SJCRH30 (cell line): ENCODE data around the gene ZNF253. TPM values are rescaled to one million over a fixed set of nuclear protein-coding genes. Genes with fewer than 3 reads are reported as not detected.
"Not testable (repeated sequence)": the region's sequence is repeated elsewhere in the genome, so short reads cannot be mapped to it uniquely, and the experiment has no call there.

Experiments used
- DNase-seq, 2 experiments: peaks; one replicate each; pipeline ENCODE4 v3.0.0-alpha.2; 2015 to 2020
- H3K27ac ChIP-seq: fragments of 250-450 bp; sonication (Bioruptor Pico); 2 replicates; pipeline ENCODE4 v1.5.1; 2020; ENCODE audit warnings: mild to moderate bottlenecking, moderate library complexity
- H3K27me3 ChIP-seq: fragments of 250-450 bp; sonication (Bioruptor Pico); 2 replicates; pipeline ENCODE4 v1.5.1; 2020; ENCODE audit warnings: mild to moderate bottlenecking, moderate library complexity
- H3K36me3 ChIP-seq: fragments of 250-450 bp; sonication (Bioruptor Pico); 2 replicates; pipeline ENCODE4 v1.5.1; 2020; ENCODE audit warnings: mild to moderate bottlenecking, moderate library complexity
- H3K4me1 ChIP-seq: fragments of 250-450 bp; sonication (Bioruptor Pico); 2 replicates; pipeline ENCODE4 v1.5.1; 2020; ENCODE audit warnings: mild to moderate bottlenecking, moderate library complexity
- H3K4me3 ChIP-seq: fragments of 250-450 bp; sonication (Bioruptor Pico); 2 replicates; pipeline ENCODE4 v1.5.1; 2020; ENCODE audit warnings: mild to moderate bottlenecking, moderate library complexity
- H3K9me3 ChIP-seq: fragments of 250-450 bp; sonication (Bioruptor Pico); replicated peaks from 2 replicates; pipeline ENCODE4 v1.5.1; 2020; ENCODE audit warnings: mild to moderate bottlenecking, moderate library complexity
- total RNA-seq: library from RNA; depleted of rRNA; stranded (reverse); fragments of >200 nt; shearing (Covaris generic); gene quantifications from 2 replicates; pipeline ENCODE4 v1.2.3, GENCODE V29; 2014; rRNA removed

ZNF253 gene
- total RNA-seq, 1 experiment from 2014 or later: 27.9 TPM

DNA sequence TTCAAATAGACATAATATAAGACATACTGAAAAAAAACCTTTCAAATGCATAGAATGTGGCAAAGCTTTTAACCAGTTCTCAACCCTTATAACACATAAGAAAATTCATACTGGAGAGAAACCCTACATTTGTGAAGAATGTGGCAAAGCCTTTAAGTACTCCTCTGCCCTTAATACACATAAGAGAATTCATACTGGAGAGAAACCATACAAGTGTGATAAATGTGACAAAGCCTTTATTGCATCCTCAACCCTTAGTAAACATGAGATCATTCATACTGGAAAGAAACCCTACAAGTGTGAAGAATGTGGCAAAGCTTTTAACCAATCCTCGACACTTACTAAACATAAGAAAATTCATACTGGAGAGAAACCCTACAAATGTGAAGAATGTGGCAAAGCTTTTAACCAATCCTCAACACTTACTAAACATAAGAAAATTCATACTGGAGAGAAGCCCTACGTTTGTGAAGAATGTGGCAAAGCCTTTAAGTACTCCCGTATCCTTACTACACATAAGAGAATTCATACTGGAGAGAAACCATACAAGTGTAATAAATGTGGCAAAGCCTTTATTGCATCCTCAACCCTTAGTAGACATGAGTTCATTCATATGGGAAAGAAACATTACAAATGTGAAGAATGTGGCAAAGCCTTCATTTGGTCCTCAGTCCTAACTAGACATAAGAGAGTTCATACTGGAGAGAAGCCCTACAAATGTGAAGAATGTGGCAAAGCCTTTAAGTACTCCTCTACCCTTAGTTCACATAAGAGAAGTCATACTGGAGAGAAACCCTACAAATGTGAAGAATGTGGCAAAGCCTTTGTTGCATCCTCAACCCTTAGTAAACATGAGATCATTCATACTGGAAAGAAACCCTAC lies 68.0 kb downstream of the ZNF253 start:
- not testable (repeated sequence) for H3K4me3 ChIP-seq, H3K4me1 ChIP-seq, DNase-seq, H3K27me3 ChIP-seq, H3K27ac ChIP-seq
- peaks cover 54% of the 10 kb centered on the region for H3K9me3 ChIP-seq
- H3K36me3 ChIP-seq: peaks cover 66% of the 10 kb centered on the region

DNA sequence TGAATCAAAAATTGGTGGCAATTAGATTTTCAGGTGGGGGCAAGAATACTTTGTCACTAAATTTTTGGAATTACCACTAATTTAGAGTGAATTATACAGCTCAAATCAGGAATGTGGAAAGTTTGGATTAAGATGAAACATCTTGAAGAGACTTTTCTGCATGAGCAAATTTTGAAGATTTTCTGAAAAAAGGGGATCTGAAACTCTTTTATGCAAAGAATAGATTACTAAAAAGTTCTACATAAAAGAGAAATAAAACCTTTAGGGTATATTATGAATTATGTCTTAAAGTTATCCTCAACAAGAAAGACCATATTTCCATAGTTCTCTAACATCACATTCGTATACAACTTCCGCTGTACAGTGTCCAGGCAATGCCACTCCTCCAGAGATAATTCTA lies 71.7 kb downstream of the ZNF253 start:
- no peak overlapping the region for H3K27ac ChIP-seq
- no peaks in the 10 kb centered on the region for H3K27me3 ChIP-seq
- DNase-seq: no peak
- H3K36me3 ChIP-seq: peaks cover 33% of the 10 kb centered on the region
- H3K4me3 ChIP-seq: no peak overlapping the region
- no peaks in the 10 kb centered on the region for H3K4me1 ChIP-seq
- H3K9me3 ChIP-seq: peaks cover 31% of the 10 kb centered on the region

DNA sequence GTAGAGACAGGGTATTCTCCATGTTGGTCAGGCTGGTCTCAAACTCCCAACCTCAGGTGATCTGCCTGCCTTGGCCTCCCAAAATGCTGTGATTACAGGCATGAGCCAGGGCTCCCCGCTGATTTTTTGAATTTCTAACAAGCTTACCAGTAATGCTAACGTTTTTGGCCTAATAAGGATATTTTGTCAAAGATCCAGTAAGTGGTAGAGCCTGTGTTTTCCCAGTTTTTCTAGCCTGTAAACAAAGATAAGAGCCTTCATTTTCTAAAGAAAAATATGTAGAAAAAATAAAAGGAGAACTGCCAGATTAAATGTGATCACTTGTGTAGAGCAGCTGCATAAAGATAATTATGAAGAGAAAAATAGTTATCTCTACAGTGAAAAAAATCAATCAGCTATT lies 72.8 kb downstream of the ZNF253 start:
- no peak overlapping the region for H3K4me3 ChIP-seq
- DNase-seq: no peak
- peaks cover 22% of the 10 kb centered on the region for H3K36me3 ChIP-seq
- H3K9me3 ChIP-seq: peaks cover 26% of the 10 kb centered on the region
- H3K27me3 ChIP-seq: no peaks in the 10 kb centered on the region
- no peak overlapping the region for H3K27ac ChIP-seq
- H3K4me1 ChIP-seq: no peaks in the 10 kb centered on the region

DNA sequence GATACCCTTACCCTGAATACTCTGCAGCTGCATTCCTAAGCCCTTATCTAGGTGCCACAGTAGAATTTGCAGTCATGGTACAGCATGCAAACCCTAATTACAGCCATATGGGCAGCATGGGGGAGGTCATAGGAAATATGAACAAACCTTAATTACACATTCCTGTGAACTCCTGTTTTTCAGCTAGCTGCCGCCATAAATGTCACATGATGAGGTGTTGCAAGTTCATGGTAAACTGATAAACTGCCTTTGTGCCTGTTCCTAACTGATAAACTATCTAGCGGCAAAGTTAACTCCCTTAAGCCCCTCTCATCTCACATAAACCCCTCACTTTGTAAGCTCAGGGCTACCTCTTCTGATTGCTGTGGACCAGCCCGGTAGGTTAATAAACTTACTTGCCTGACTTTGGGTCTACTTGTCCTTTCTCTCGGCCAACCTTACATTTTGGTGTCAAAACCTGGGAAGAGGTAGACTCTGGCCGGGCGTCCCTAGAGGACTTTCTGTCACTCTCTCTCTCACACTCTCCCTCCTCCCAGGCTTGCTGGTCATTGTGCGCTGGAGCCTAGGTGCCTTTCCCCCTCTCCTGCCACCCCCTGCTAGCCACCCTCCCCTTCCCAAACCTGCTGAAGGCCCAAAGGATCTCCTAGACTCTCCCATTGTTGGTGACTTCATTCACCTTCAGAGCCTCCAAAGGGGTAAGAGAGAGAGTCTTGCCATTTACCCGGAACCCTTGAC lies 78.3 kb downstream of the ZNF253 start:
- DNase-seq: no peak
- Histone ChIP-seq H3K4me1 (no peaks in the 10 kb centered on the region), H3K27ac (no peak overlapping the region), H3K9me3 (0 out of 2 replicates have a peak, but pooled peaks cover 2% of the 10 kb centered on the region), H3K27me3 (no peaks in the 10 kb centered on the region), H3K36me3 (no peaks in the 10 kb centered on the region), H3K4me3 (no peak overlapping the region)

Other genes with a start within 250 kb of the ZNF253 start
- gene PBX4, start 247.2 kb upstream of the ZNF253 start, total RNA-seq: 3.6 and 3.7 TPM in 2 replicates
- gene LPAR2, start 237.7 kb upstream of the ZNF253 start, total RNA-seq: 1.5 and 1.9 TPM in 2 replicates
- 3.2 and 4.6 TPM in 2 replicates for gene GMIP, start 222.2 kb upstream of the ZNF253 start, total RNA-seq
- gene ATP13A1, start 202.2 kb upstream of the ZNF253 start, total RNA-seq: 28.8 and 29.3 TPM in 2 replicates
- 17.9 and 19.5 TPM in 2 replicates for gene ZNF101, start 197.0 kb upstream of the ZNF253 start, total RNA-seq
- gene ZNF14, start 132.8 kb upstream of the ZNF253 start, total RNA-seq: 7.8 and 7.9 TPM in 2 replicates
- 23.6 and 31.6 TPM in 2 replicates for gene ZNF506, start 44.1 kb upstream of the ZNF253 start, total RNA-seq
- 32.4 and 34.8 TPM in 2 replicates for gene ZNF93, start 35.1 kb downstream of the ZNF253 start, total RNA-seq
- 9.5 and 11.7 TPM in 2 replicates for gene ZNF682, start 173.6 kb downstream of the ZNF253 start, total RNA-seq
- gene ZNF90, start 212.1 kb downstream of the ZNF253 start, total RNA-seq: 7.9 and 11.4 TPM in 2 replicates